ENCODE results near the gene MAMLD1.
"Not testable (repeated sequence)": the region's sequence is repeated elsewhere in the genome, so short reads cannot be mapped to it uniquely, and the experiment has no call there.

The MAMLD1 gene

GRCh38 chrX:150334981-150335380 is 28.1 kb upstream of the MAMLD1 start:
- Histone ChIP-seq H3K9me3 (ENCODE audit: control insufficient read depth, low read length) (no peaks in the 10 kb centered on the region), H3K9ac (ENCODE audit: low read length) (no peak overlapping the region), H3K4me3 (ENCODE audit: low read length) (no peak overlapping the region), H3K27me3 (ENCODE audit: control insufficient read depth, insufficient read depth, low read length) (no peaks in the 10 kb centered on the region), H3K36me3 (ENCODE audit: control insufficient read depth, insufficient read depth, low read length) (no peaks in the 10 kb centered on the region), H3K4me1 (ENCODE audit: control insufficient read depth, insufficient read depth, low read length) (no peaks in the 10 kb centered on the region)

- Histone ChIP-seq H3K9ac (ENCODE audit: low read length) (no peak overlapping the region), H3K36me3 (ENCODE audit: control insufficient read depth, insufficient read depth, low read length) (no peaks in the 10 kb centered on the region), H3K4me1 (ENCODE audit: control insufficient read depth, insufficient read depth, low read length) (no peaks in the 10 kb centered on the region), H3K27me3 (ENCODE audit: control insufficient read depth, insufficient read depth, low read length) (no peaks in the 10 kb centered on the region), H3K9me3 (ENCODE audit: control insufficient read depth, low read length) (no peaks in the 10 kb centered on the region), H3K4me3 (ENCODE audit: low read length) (no peak overlapping the region)
Measured at GRCh38 chrX:150337026-150337425, 26.1 kb upstream of the MAMLD1 start.

- Histone ChIP-seq H3K27me3 (ENCODE audit: control insufficient read depth, insufficient read depth, low read length) (no peaks in the 10 kb centered on the region), H3K36me3 (ENCODE audit: control insufficient read depth, insufficient read depth, low read length) (no peaks in the 10 kb centered on the region), H3K9me3 (ENCODE audit: control insufficient read depth, low read length) (no peaks in the 10 kb centered on the region), H3K9ac (ENCODE audit: low read length) (no peak overlapping the region), H3K4me3 (ENCODE audit: low read length) (no peak overlapping the region), H3K4me1 (ENCODE audit: control insufficient read depth, insufficient read depth, low read length) (no peaks in the 10 kb centered on the region)
Measured at GRCh38 chrX:150337536-150337935, 25.6 kb upstream of the MAMLD1 start.

GRCh38 chrX:150338615-150339014 is 24.5 kb upstream of the MAMLD1 start:
- no peaks in the 10 kb centered on the region for H3K27me3 ChIP-seq (ENCODE audit: control insufficient read depth, insufficient read depth, low read length)
- no peak overlapping the region for H3K4me3 ChIP-seq (ENCODE audit: low read length)
- H3K4me1 ChIP-seq (ENCODE audit: control insufficient read depth, insufficient read depth, low read length), result no peaks in the 10 kb centered on the region
- H3K9ac ChIP-seq (ENCODE audit: low read length), result no peak overlapping the region
- H3K9me3 ChIP-seq (ENCODE audit: control insufficient read depth, low read length), result no peaks in the 10 kb centered on the region
- H3K36me3 ChIP-seq (ENCODE audit: control insufficient read depth, insufficient read depth, low read length), result no peaks in the 10 kb centered on the region

- Histone ChIP-seq H3K27me3 (ENCODE audit: control insufficient read depth, insufficient read depth, low read length) (no peaks in the 10 kb centered on the region), H3K9me3 (ENCODE audit: control insufficient read depth, low read length) (no peaks in the 10 kb centered on the region), H3K4me3 (ENCODE audit: low read length) (no peak overlapping the region), H3K9ac (ENCODE audit: low read length) (no peak overlapping the region), H3K4me1 (ENCODE audit: control insufficient read depth, insufficient read depth, low read length) (no peaks in the 10 kb centered on the region), H3K36me3 (ENCODE audit: control insufficient read depth, insufficient read depth, low read length) (no peaks in the 10 kb centered on the region)
Measured at GRCh38 chrX:150339736-150340135, 23.4 kb upstream of the MAMLD1 start.

- not testable (repeated sequence) for H3K27me3 ChIP-seq (ENCODE audit: control insufficient read depth, insufficient read depth, low read length); H3K36me3 ChIP-seq (ENCODE audit: control insufficient read depth, insufficient read depth, low read length); H3K4me1 ChIP-seq (ENCODE audit: control insufficient read depth, insufficient read depth, low read length); H3K9me3 ChIP-seq (ENCODE audit: control insufficient read depth, low read length); H3K4me3 ChIP-seq (ENCODE audit: low read length); H3K9ac ChIP-seq (ENCODE audit: low read length)
Measured at GRCh38 chrX:150340326-150340725, 22.8 kb upstream of the MAMLD1 start.

GRCh38 chrX:150347471-150347870 is 15.6 kb upstream of the MAMLD1 start:
- Histone ChIP-seq H3K36me3 (ENCODE audit: control insufficient read depth, insufficient read depth, low read length) (no peaks in the 10 kb centered on the region), H3K9ac (ENCODE audit: low read length) (no peak overlapping the region)

GRCh38 chrX:150348365-150348764 is 14.8 kb upstream of the MAMLD1 start:
- Histone ChIP-seq H3K36me3 (ENCODE audit: control insufficient read depth, insufficient read depth, low read length) (no peaks in the 10 kb centered on the region), H3K4me1 (ENCODE audit: control insufficient read depth, insufficient read depth, low read length) (no peaks in the 10 kb centered on the region), H3K4me3 (ENCODE audit: low read length) (no peak overlapping the region), H3K9ac (ENCODE audit: low read length) (no peak overlapping the region), H3K9me3 (ENCODE audit: control insufficient read depth, low read length) (no peaks in the 10 kb centered on the region), H3K27me3 (ENCODE audit: control insufficient read depth, insufficient read depth, low read length) (no peaks in the 10 kb centered on the region)

More at GRCh38 chrX:150347471-150347870, 15.6 kb upstream of the MAMLD1 start:
- Histone ChIP-seq H3K9me3 (ENCODE audit: control insufficient read depth, low read length) (no peaks in the 10 kb centered on the region), H3K27me3 (ENCODE audit: control insufficient read depth, insufficient read depth, low read length) (no peaks in the 10 kb centered on the region), H3K4me3 (ENCODE audit: low read length) (no peak overlapping the region), H3K4me1 (ENCODE audit: control insufficient read depth, insufficient read depth, low read length) (no peaks in the 10 kb centered on the region)

- Histone ChIP-seq H3K4me3 (ENCODE audit: low read length) (no peak overlapping the region), H3K4me1 (ENCODE audit: control insufficient read depth, insufficient read depth, low read length) (no peaks in the 10 kb centered on the region), H3K36me3 (ENCODE audit: control insufficient read depth, insufficient read depth, low read length) (no peaks in the 10 kb centered on the region), H3K9me3 (ENCODE audit: control insufficient read depth, low read length) (no peaks in the 10 kb centered on the region), H3K27me3 (ENCODE audit: control insufficient read depth, insufficient read depth, low read length) (no peaks in the 10 kb centered on the region), H3K9ac (ENCODE audit: low read length) (no peak overlapping the region)
Measured at GRCh38 chrX:150352114-150352513, 11.0 kb upstream of the MAMLD1 start.

GRCh38 chrX:150352581-150352980 is 10.5 kb upstream of the MAMLD1 start:
- Histone ChIP-seq H3K36me3 (ENCODE audit: control insufficient read depth, insufficient read depth, low read length) (no peaks in the 10 kb centered on the region), H3K9ac (ENCODE audit: low read length) (no peak overlapping the region), H3K4me1 (ENCODE audit: control insufficient read depth, insufficient read depth, low read length) (no peaks in the 10 kb centered on the region), H3K27me3 (ENCODE audit: control insufficient read depth, insufficient read depth, low read length) (no peaks in the 10 kb centered on the region), H3K9me3 (ENCODE audit: control insufficient read depth, low read length) (no peaks in the 10 kb centered on the region), H3K4me3 (ENCODE audit: low read length) (no peak overlapping the region)

GRCh38 chrX:150355913-150356312 is 7.2 kb upstream of the MAMLD1 start:
- Histone ChIP-seq H3K9ac (ENCODE audit: low read length) (no peak overlapping the region), H3K36me3 (ENCODE audit: control insufficient read depth, insufficient read depth, low read length) (no peaks in the 10 kb centered on the region), H3K4me1 (ENCODE audit: control insufficient read depth, insufficient read depth, low read length) (peaks cover under 1% of the 10 kb centered on the region), H3K4me3 (ENCODE audit: low read length) (no peak overlapping the region), H3K9me3 (ENCODE audit: control insufficient read depth, low read length) (no peaks in the 10 kb centered on the region), H3K27me3 (ENCODE audit: control insufficient read depth, insufficient read depth, low read length) (peaks cover 13% of the 10 kb centered on the region)

- Histone ChIP-seq H3K9me3 (ENCODE audit: control insufficient read depth, low read length) (no peaks in the 10 kb centered on the region), H3K4me3 (ENCODE audit: low read length) (no peak overlapping the region), H3K36me3 (ENCODE audit: control insufficient read depth, insufficient read depth, low read length) (no peaks in the 10 kb centered on the region), H3K27me3 (ENCODE audit: control insufficient read depth, insufficient read depth, low read length) (peaks cover 31% of the 10 kb centered on the region), H3K9ac (ENCODE audit: low read length) (no peak overlapping the region), H3K4me1 (ENCODE audit: control insufficient read depth, insufficient read depth, low read length) (peaks cover 9% of the 10 kb centered on the region)
Measured at GRCh38 chrX:150357790-150358189, 5.3 kb upstream of the MAMLD1 start.

- no peaks in the 10 kb centered on the region for H3K9me3 ChIP-seq (ENCODE audit: control insufficient read depth, low read length)
Measured at GRCh38 chrX:150358651-150359050, 4.5 kb upstream of the MAMLD1 start.

More at GRCh38 chrX:150358651-150359050, 4.5 kb upstream of the MAMLD1 start:
- peaks cover 33% of the 10 kb centered on the region for H3K27me3 ChIP-seq (ENCODE audit: control insufficient read depth, insufficient read depth, low read length)
- H3K4me3 ChIP-seq (ENCODE audit: low read length), result no peak overlapping the region
- H3K36me3 ChIP-seq (ENCODE audit: control insufficient read depth, insufficient read depth, low read length), result no peaks in the 10 kb centered on the region
- no peak overlapping the region for H3K9ac ChIP-seq (ENCODE audit: low read length)
- H3K4me1 ChIP-seq (ENCODE audit: control insufficient read depth, insufficient read depth, low read length), result peaks cover 9% of the 10 kb centered on the region

Data from mucosa of stomach (tissue), 1 donor.